Left ventricle myocardium inferior (tissue), 1 donor: Measurements from ENCODE around the gene NOX1. TPM values are rescaled to one million over a fixed set of nuclear protein-coding genes. Genes with fewer than 3 reads are reported as not detected.

ENCODE experiments used
- DNase-seq: peaks from one replicate; pipeline ENCODE4 v3.0.0-alpha.2; 2020
- H3K27ac ChIP-seq: fragments of 200-600 bp; replicated peaks from 2 replicates; pipeline ENCODE4 v1.8.0; 2021
- H3K27me3 ChIP-seq: fragments of 200-600 bp; 2 replicates; pipeline ENCODE4 v1.8.0; 2021; ENCODE audit warnings: low read depth
- H3K36me3 ChIP-seq: fragments of 200-600 bp; 2 replicates; pipeline ENCODE4 v1.8.0; 2021
- H3K4me1 ChIP-seq: fragments of 200-600 bp; 2 replicates; pipeline ENCODE4 v1.8.0; 2021
- H3K4me3 ChIP-seq: fragments of 200-600 bp; 2 replicates; pipeline ENCODE4 v1.8.0; 2021; ENCODE audit warnings: mild to moderate bottlenecking, moderate library complexity
- H3K9me3 ChIP-seq: fragments of 200-600 bp; replicated peaks from 2 replicates; pipeline ENCODE4 v1.8.0; 2021
- CTCF ChIP-seq: fragments of 200-600 bp; IDR thresholded peaks from 2 replicates; pipeline ENCODE4 v1.8.0; 2021; ENCODE audit warnings: antibody characterized with exemption, mild to moderate bottlenecking, borderline replicate concordance
- intact Hi-C: fragments of 100-400 bp; cut with micrococcal nuclease; formaldehyde crosslinking; loops from one replicate; pipeline ENCODE4 v1.11.0; 2022
- total RNA-seq: library from RNA; stranded (reverse); fragmentation: NEBNext Ultra II Directional; extraction: Animal tissue kit (Norgen Biotek cat#: 25700); gene quantifications from one replicate; pipeline ENCODE4 v1.2.1, GENCODE V29; 2021
- donor health status: DM: no; HTN: yes; CAD: no; lungs with severe emphysema.

NOX1 gene
- total RNA-seq, 1 donor from 2014 or later = not detected

- H3K36me3 ChIP-seq = peaks cover 51% of the 10 kb centered on the region
- intact Hi-C loops = no loop called here
- H3K27ac ChIP-seq = no peak overlapping the region
Observed at GRCh38 chrX:100831219-100831946, 42.8 kb downstream of the NOX1 start.

GRCh38 chrX:100830547-100830946 lies 43.6 kb downstream of the NOX1 start:
- no peak for DNase-seq
- Histone ChIP-seq H3K27ac (no peak overlapping the region), H3K4me1 (no peaks in the 10 kb centered on the region), H3K36me3 (peaks cover 51% of the 10 kb centered on the region), H3K27me3 (no peaks in the 10 kb centered on the region), H3K4me3 (no peak overlapping the region), H3K9me3 (no peaks in the 10 kb centered on the region)
- no peak for TF ChIP-seq CTCF
- intact Hi-C loops = no loop called here

More at GRCh38 chrX:100831219-100831946, 42.8 kb downstream of the NOX1 start:
- H3K4me1 ChIP-seq = no peaks in the 10 kb centered on the region
- TF ChIP-seq CTCF = no peak
- no peaks in the 10 kb centered on the region for H3K9me3 ChIP-seq
- H3K27me3 ChIP-seq = no peaks in the 10 kb centered on the region
- DNase-seq = no peak
- H3K4me3 ChIP-seq = no peak overlapping the region

GRCh38 chrX:100830143-100830542 lies 44.0 kb downstream of the NOX1 start:
- intact Hi-C loops = no loop called here

GRCh38 chrX:100829730-100830129 lies 44.4 kb downstream of the NOX1 start:
- no peak for TF ChIP-seq CTCF
- Histone ChIP-seq H3K27me3 (no peaks in the 10 kb centered on the region), H3K9me3 (no peaks in the 10 kb centered on the region), H3K36me3 (peaks cover 51% of the 10 kb centered on the region), H3K27ac (no peak overlapping the region), H3K4me3 (no peak overlapping the region), H3K4me1 (no peaks in the 10 kb centered on the region)
- intact Hi-C loops = no loop called here
- no peak for DNase-seq

More at GRCh38 chrX:100830143-100830542, 44.0 kb downstream of the NOX1 start:
- Histone ChIP-seq H3K27ac (no peak overlapping the region), H3K4me1 (no peaks in the 10 kb centered on the region), H3K27me3 (no peaks in the 10 kb centered on the region), H3K9me3 (no peaks in the 10 kb centered on the region), H3K4me3 (no peak overlapping the region), H3K36me3 (peaks cover 51% of the 10 kb centered on the region)
- DNase-seq = no peak
- no peak for TF ChIP-seq CTCF

GRCh38 chrX:100819837-100820666 lies 54.1 kb downstream of the NOX1 start, which contains the start of gene CSTF2:
CSTF2 (plus strand) TSS chrX:100820391; CDS start chrX:100820417, 26 bp downstream.
- TF ChIP-seq CTCF = peak; percentile 38
- Histone ChIP-seq H3K27me3 (no peaks in the 10 kb centered on the region), H3K36me3 (peaks cover 21% of the 10 kb centered on the region), H3K4me1 (peaks cover 10% of the 10 kb centered on the region), H3K4me3 (peak within 1 kb of the TSS; percentile 77), H3K9me3 (no peaks in the 10 kb centered on the region), H3K27ac (peak within 1 kb of the TSS; percentile 72)
- DNase-seq = peak; percentile 79
- intact Hi-C loops = no loop called here
